Endothelial cell of hepatic sinusoid (primary cell): Measurements from ENCODE around the gene CBR1.

ENCODE experiments used
- in situ Hi-C: cut with HindIII; loops from 2 replicates; pipeline ENCODE4 v1.10.0; 2017; ENCODE audit warnings: low sequenced_read_pairs

Gene CBR1

GRCh38 chr21:36069713-36070583, at the start of gene CBR1:
CBR1 (plus strand) TSS chr21:36070024; CDS start chr21:36070116, 92 bp downstream.
- in situ Hi-C loops = no loop called here

DNA sequence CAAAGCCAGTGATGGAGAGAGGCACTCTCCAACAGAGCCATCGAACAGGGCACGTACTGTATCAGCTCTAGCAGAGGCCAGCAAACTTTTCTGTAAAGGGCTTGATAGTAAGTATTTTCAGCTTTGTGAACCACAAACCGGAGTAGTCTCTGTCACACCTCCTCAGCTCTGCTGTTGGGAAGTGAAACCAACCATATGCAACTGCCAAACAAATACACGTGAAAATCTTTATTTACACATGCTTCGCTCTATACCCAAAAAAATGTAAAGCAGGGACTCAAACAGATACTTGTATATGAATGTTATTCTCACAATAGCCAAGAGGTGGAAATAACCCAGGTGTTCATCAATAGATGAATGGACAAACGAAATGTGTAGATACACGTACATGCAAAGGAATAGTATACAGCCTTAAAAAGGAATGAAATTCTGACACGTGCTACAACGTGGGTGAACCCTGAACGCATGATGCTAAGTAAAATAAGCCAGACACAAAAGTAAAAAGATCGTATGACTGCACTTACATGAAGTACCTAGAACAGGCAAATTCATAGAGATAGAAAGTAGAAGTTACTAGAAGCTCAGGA, 48.5 kb upstream of the CBR1 start:
- in situ Hi-C loops = no loop called here

DNA sequence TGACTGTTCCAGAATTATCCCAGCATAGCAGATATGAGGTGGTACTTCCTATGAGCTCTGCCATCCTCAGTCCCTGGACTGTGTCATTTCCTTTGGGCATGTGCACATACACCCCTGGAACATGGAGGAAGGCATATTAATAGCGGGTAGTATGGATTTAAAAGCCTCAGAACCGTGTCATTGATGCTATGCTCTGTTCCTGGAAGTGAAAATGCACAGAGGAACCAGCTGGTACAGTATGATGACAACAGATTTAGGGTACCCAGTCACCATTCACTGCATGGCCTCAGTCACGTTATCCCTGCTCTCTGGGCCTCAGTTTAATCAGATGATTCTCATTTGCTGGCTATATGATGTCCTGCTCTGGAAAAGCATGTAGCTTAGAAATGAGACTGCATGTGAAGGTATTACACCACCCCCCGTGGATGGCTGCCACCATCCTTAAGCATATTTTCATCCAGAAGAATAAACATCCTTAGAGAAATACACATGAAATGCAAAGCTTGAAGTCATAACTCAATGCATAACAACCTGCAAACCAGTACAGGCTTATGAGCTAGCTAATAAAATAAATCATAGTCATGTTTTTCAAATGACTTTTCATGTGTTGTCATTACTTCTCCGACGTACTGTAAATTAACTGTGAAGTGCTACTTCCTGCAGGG, 47.3 kb upstream of the CBR1 start:
- in situ Hi-C loops = no loop called here

GRCh38 chr21:36023092-36023480, 46.7 kb upstream of the CBR1 start:
- in situ Hi-C loops = no loop called here

DNA sequence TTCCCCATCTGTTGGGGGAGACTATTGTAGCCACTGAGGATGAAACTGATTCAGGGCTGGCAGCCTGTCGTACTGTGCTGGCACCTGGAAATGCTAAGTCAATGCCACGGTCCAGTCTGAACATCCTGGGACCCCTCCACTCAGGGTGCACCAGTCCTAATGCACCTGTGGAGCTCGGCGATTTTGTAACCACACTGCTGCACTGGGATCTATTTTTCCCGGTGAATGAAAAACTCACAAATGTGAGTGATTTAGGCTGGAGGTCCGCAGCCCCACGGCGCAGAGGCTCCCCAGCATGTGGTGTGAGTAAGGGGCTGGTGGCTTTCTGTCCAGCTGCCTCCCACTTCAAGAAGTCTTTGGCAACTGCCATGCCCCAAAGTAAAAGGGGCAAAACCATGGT, 45.0 kb upstream of the CBR1 start:
- in situ Hi-C loops = no loop called here

GRCh38 chr21:36027347-36027746, 42.5 kb upstream of the CBR1 start:
- in situ Hi-C loops = no loop called here

GRCh38 chr21:36028127-36029069, 41.4 kb upstream of the CBR1 start:
- in situ Hi-C loops = no loop called here

GRCh38 chr21:36029309-36029708, 40.5 kb upstream of the CBR1 start:
- in situ Hi-C loops = no loop called here

GRCh38 chr21:36030581-36031189, 39.1 kb upstream of the CBR1 start:
- in situ Hi-C loops = no loop called here

GRCh38 chr21:36032647-36033406, 37.0 kb upstream of the CBR1 start:
- in situ Hi-C loops = no loop called here

- in situ Hi-C loops = no loop called here
Measured at GRCh38 chr21:36034211-36034913, 35.5 kb upstream of the CBR1 start.

DNA sequence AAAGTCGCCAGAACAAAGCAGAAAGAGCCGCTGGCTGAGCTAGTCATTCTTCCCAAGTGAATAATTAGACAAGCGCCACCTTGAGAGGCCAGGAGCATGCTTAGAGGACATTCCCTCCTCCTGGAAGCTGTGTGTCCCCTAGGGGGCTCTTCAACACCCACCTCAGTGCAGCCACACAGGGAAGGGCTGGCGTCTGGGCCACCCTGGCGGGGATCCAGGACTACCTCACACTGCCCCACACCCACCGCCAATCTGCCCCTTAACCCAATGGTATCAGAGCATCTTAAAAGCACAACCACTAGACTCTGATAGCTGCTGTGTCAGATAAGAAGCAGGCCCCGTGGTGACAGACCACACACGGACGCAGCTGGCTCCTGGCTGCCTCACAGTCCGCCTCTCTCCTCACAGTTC, 34.4 kb upstream of the CBR1 start:
- in situ Hi-C loops = no loop called here

DNA sequence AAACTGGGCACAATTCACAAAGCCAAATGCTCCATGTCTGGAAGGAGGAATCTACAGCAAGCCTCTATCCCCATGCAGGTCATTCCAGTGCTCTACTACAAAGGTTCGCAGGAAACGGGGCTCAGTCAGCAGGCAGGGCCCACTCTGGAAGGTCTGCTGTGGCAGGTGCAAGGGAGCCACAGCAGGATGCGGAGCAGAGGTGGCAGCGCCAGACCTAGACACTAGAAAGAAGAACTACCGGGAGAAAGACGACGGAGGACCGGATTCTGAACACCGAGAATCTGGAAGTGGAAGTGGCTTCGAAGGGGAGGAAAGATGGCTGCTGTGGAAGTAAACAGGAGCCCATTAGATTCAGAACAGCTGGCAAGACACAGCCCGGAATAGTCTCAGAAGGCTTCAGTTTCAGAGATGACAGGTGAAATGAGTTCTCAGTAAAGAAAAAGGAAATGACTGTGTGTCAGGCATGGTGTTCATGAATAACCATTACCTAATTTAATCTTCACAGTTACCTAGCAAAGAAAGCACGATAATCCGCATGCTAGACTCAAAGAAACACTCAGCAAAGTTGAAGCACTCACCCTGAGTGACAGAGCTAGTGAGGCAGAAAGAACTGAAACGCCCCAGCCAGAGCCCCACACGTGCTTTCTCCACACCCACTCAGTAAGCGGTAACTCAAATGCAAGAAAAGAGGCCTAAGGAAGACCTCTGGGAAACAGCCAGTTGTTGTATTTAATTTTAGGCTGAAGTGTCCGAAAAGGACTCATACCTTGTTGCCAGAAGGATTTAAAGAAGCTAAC, 30.9 kb upstream of the CBR1 start:
- in situ Hi-C loops = no loop called here

GRCh38 chr21:36039861-36040260, 30.0 kb upstream of the CBR1 start:
- in situ Hi-C loops = no loop called here

- in situ Hi-C loops = no loop called here
Measured at GRCh38 chr21:36040389-36040788, 29.4 kb upstream of the CBR1 start.

DNA sequence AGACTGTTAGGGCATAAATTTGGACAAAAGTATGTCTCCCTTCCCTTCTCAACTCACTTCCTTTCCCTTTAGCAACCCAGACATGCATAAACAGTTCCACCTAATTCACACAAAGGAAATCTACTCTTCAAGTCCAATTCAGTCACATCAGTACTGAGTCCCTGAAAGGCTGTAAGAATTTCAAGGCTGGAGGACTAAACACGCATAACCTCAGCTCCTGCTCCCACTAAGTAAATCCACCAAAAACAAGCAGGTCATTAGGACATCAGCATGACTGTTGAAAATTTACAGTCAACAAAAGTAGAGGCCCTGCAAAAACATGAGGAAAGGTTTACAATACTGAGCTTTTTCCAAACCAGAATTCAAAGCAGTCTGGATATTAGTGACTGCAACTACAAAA, 27.9 kb upstream of the CBR1 start:
- in situ Hi-C loops = no loop called here

- in situ Hi-C loops = no loop called here
Measured at GRCh38 chr21:36044056-36044455, 25.8 kb upstream of the CBR1 start.

DNA sequence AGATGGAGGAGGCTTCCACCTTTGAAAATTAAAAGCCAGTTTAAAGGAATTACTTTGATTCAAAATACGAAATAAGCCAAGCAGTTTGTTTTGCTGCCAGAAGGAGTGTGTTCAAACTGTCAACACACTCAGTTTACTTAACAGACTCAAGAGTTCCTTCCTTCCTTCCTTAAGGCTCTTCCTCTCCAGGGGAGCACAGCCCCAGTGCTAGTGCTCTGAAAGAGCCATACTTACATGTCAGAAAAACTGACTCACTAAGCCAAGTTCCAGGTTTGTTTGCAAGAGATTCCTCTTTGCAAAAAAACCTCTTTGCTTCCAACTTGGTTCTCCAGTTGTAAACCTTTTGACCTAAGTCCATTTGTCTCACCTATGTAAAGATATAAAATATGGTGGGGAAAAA, 23.8 kb upstream of the CBR1 start:
- in situ Hi-C loops = no loop called here
